Stimulated activated CD4-positive, alpha-beta T cell treated with anti-CD3 and anti-CD28 coated beads, Interleukin-2, amount 100 ng/mL, for 24 hours (primary cell): Measurements from ENCODE around the gene NHS.
"Not testable (repeated sequence)": the region's sequence is repeated elsewhere in the genome, so short reads cannot be mapped to it uniquely, and the experiment has no call there.

ENCODE experiments used
- DNase-seq, 2 donors: peaks; one replicate each; pipeline ENCODE4 v3.0.0-alpha.2; 2020

NHS gene

DNA sequence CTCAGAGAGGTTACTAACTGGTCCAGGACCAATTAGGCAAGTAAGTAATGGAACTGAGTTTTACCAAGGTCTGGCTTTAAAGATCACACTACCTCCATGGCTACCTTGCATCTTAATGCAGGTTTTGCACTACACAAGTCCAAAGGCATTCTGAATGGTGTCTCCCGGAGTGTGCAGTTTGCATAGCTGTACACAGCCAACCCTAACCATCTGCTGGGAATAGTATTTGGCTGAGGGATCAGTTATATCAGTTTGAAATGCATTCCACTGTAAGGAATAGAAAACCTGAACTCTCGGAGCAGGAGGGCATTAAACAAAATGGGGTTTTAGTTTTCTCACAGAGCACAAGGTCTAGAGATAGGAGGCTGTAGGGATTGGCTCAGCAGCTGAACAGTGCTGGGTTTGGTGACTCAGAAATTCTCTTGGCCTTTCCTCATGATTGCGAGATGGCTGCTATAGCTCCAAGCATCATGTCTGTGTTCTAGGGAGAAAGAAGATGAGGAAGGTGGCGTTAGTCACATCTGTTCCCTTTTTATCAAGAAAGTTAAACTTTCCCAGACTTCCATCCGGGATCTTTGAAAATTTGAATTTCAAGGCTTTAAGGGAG, 177.1 kb downstream of the NHS start:
- no peak for DNase-seq

DNA sequence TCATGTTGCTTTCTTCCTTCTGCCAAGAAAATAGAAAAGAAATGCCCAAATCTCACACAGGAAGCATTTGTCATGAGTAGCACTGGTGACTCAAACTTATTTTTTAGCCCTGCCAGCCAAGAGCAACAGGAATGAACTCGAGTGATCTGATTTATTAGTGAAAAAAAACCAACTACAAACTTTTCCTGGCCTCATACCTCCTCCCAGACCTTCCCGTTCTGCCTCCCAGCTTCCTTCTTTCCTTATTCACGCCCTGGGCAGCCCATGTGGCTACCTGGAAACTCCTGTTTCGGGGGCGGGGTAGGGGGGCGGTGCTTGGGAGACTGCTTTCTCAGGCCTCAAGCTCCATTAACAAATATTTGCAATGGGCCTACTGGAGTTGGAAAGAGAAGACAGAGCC, 178.5 kb downstream of the NHS start:
- no peak for DNase-seq

DNA sequence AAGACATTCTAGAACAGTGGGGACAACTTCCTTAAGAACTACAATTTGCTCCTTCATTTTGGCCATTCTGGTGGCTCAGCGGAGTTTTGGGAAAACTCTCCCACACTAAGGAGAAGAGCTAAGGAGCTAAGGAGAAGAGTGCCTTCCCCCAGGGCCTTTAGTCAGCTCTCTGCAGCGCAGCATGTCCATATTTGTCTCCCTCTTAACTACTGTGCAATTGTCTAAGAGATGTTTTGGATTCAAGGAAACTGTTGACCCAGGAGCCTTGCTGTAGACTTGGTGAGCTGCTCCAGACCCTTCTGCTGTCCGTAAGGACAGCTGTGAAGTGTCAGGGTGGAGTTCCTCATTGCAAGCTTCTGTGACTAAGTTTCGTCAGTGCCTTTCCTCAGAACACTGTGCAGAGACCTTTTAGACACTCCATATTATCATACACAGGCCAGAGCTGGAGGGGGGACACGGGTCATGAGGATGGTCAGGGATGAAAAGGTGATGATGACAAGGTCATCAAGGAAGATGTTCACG, 179.0 kb downstream of the NHS start:
- no peak for DNase-seq

DNA sequence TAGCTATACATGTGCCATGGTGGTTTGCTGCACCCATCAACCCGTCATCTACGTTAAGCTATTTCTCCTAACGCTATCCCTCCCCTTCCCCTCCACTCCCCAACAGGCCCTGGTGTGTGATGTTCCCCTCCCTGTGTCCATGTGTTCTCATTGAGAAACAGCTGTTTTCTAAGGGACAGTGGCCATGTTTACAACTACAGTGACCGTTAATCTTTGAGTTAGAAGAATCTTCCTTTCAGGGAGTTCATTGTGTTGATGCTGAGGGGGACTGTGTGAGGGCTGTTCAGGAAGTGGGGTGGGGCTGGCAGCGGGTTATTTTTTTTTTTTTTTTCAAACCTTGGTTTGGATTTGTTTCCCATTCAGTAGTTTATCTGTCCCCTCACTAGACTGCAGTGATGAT, 179.9 kb downstream of the NHS start:
- DNase-seq: no peak

DNA sequence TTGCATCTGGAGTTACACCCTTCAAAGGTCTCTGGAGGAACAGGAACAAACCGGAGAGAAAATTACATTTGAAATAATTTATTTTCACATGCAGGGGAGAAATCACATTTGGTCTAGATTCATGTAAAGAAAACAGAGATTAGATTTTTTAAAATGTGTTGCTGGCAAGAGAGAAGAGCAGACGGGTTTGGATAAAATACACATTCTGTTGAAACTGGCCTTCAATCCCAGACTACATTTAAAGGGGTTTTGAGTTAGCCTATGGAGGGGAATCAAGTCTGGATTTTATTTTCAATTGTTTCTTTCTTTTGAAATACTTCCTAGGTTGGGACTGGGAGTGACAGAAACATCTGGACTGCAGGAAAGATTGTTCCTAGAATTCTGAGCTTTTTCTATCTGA, 180.8 kb downstream of the NHS start:
- no peak for DNase-seq

DNA sequence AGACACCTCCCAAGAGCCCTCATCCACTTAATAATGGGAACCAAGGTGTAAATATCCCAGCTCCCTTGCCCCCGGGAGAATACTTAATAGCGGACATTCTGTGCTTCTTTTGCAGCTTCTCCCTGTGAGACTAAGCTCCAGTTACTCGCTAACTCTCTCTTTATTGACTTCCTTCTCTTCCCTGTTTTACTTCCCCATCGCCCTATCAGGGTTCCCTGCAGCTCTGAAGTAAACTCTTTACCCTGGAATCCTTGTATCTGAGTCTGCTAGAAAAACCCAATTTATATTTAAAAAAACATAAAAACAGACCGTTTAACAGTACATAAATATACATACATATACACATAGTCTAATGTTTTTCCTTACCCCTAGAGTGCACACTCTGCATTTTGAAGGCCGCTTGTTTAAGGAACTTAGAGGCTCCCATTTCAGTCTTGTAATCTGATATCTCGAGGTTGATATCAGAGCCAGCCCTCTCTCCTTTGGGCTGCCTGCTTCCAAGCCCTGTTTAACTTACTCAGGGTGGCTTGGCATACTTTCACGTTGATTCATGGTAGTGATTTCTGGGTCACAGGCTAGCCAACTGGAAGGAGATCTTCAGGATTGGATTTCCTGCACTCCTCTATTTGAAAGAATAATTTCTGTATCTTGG, 184.9 kb downstream of the NHS start:
- no peak for DNase-seq

DNA sequence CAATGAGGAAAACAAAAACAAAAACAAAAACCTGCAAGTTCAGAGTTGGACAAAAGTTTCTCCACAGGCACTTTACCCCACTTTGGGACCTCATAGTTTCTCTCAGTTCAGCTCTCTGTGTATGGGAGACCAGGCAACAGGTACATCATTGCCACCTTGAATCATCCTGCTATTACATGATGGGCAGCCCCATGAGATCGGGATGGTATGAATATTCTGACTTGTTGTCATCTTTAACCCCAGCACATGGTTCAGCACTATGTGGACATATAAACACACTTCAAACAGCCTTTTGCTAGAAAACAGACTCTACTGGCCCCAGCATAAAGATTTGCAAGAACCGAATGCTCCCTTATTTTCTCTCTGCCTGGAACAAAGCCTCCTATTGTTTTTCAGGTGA, 185.4 kb downstream of the NHS start:
- DNase-seq: no peak

DNA sequence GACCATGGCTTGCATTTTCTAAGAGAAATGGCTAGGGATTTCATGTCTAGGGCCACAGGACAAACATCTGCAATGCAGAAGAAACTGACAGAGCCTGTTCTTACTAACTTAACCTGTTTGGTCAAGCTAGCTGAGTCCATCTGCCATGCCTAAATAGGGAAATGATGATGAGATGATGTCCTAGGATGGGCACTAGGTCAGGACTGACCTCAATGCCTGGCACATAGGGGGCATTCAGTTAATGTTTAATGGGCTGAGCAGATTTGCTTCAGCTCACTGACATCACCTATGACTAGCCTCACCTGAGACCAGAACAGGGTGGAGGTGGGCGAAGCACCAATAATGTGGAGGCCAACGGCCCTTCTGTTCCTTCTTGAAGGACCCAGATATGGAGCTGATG, 188.1 kb downstream of the NHS start:
- no peak for DNase-seq

DNA sequence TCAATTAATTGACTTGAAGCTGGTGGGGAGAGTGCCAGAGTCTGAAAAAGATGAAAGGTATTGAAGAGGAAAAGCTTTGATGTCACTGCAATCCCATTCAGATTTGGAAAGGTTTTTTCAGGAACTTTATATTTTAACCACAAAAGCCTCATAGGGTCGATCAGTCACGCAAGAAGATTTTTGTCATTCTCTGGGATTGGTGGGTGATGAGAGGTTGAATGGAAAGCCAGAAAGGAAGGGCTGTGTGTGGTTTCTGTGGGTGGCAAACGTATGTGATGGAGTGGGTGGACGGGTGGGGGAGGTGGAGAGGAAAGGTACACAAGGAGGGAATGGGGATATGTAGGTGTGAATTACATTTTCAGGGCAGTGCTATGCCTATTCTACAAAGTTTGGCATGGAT, 188.5 kb downstream of the NHS start:
- DNase-seq: peak in 1 of 2 donors; percentile 17

DNA sequence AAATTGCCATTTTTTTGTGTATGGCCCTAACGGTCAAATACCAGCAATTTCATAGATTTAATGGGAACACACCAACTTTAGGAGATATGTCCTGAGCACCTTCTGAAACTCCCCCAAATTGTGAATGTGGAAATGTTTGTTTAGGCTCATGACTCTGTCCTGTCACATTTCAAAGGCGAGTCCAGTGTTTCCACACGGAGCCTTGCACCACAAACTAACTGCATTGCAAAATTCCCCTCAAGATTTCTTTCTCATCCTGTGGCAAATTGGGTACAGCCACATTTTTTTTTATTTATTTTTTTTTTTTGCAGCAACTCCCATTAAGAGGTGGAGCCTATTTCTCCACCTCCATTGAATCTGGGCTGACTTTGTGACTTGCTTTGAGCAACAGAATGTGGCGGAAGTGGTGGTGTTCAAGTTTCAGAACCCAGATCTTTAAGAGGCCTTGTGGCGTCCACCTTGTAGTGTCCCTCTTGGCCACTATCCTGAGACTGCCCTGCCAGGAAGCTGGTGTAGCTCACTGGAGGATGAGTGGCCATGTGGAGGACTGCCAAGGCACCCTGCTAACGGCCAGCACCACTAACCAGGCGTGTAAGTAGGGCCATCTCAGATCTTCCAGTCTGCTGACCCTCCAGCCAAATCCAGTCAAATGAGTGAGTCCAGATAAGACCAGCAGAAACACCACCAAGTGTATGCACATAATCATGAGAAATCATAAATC, 189.8 kb downstream of the NHS start:
- no peak for DNase-seq

DNA sequence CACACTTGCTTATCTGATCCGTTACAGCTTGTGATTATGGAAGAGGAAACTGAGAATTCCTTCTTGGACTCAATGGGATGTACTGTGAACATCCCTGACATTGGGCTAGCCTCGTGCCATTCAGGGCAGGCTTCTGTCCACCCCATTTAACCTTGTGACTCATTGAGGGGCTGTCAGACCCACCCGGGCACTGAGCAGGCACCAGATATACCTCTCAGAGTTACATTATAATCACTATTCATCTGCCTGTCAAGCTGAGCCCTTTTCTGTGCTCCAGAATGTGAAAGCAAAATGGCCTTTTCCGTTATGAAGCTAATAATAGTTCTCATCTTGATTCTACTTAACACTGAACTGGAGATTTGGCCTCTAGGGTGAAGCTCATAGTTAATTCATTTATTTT, 191.7 kb downstream of the NHS start:
- no peak for DNase-seq

DNA sequence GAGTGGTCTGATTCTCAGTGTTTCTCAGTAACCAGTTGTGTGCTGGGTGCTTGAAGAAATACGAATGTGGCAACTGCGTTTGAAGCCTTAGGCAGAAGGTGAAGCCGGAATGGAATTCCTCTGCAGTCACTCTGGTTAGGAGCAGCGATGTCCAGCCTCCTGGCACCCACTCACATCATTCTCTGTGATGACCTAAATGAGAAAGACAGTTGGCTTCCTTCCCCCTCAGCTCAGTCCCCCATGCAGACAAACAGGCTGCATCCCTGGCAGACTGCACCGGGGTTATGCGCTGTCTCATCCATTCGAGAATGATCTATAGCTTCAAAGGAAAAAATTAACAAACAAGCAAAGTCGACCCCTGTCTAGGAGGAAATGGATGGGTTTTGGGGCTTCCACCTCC, 192.2 kb downstream of the NHS start:
- DNase-seq: no peak

DNA sequence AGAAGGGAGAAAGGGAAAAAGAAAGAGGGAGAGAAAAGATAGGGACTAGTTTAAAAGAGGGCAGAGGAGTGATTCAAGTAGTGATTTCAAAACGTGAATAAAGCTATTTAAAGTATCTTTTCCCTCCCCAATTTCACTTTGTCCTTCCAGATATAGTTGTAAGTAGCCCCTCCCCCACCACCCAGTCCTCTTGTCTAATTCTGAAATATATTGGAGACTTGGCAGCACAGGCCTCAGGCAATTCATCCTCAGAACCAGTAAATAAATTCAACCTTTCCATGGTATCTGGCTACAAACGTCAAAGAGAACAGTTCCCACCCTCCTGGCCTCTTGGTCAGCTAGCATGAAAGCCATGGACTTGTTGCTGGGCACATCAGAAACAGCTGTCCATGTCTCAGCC, 192.8 kb downstream of the NHS start:
- DNase-seq: no peak

DNA sequence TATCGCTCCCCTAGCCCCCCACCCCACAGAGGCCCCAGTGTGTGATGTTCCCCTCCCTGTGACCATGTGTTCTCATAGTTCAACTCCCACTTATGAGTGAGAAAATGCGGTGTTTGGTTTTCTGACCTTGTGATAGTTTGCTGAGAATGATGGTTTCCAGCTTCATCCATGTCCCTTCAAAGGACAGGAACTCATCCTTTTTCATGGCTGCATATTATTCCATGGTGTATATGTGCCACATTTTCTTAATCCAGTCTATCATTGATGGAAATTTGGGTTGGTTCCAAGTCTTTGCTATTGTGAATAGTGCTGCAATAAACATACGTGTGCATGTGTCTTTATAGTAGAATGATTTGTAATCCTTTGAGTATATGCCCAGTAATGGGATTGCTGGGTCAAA, 193.8 kb downstream of the NHS start:
- not testable (repeated sequence) for DNase-seq

DNA sequence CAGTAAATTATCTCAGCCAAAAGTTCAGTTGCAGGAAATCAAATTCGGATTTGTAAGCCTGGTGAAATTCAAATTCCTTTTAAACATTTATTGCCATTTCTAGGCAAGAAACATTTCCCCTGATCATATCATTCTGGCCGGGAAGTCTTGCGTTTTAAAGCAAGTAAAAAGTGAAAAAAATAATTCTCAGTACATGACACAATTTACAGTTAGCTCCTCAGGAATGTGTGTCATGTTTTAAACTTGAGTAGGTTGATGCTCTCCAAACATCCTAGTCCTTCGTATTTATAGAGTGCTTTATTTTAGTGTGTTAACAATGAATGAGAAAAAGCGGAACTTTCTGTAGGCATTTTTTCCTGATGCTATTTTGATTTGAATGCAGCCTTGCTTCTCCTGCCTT, 204.0 kb downstream of the NHS start:
- no peak for DNase-seq

DNA sequence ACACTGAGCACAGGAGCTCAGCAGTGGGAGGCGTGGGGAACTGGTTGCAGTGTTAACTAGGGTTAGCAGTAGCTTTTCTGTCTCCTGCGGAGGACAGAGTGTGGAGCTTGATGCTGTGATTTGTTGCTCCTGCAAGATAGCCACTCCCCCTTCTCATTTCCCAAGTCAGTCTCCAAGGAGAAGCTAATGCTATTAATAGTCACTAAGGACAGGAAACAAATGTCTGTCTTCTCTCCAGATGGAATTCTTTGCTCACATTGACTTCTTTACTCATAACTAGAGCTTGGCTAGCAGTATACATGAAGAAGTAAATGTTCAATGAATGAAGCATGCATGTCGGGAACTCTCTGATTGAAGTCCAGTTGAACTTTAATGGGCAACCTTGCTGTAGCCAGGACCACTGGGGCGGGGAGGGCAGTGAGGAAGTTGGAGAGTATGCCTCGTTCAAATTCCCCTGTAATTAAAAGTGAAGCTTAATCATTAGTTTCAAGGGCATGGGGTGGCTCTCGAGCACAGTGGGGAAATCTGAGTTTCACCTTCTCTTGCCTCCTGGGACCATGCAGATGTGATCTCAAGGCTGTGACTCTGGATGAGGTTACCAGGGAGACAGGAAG, 205.6 kb downstream of the NHS start:
- DNase-seq: no peak

DNA sequence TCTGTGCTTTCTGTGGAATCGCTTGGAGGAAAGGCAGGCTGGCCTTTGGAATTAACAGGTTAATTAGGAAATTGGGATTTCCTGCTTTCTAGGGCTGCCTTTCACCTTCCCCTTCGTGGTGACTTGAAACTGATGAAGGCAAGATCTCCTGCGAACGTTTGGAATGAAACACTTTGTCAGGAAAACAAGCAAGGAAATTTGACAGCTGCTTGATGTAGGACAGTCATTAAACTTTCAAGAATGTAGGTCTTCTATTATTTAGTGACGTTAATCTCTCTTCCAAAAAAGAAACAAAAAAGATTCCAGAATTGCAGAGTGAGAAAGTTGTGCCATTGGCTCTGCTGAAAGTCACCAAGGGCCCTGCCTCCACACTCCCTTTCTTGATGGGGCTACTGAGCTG, 206.6 kb downstream of the NHS start:
- no peak for DNase-seq

DNA sequence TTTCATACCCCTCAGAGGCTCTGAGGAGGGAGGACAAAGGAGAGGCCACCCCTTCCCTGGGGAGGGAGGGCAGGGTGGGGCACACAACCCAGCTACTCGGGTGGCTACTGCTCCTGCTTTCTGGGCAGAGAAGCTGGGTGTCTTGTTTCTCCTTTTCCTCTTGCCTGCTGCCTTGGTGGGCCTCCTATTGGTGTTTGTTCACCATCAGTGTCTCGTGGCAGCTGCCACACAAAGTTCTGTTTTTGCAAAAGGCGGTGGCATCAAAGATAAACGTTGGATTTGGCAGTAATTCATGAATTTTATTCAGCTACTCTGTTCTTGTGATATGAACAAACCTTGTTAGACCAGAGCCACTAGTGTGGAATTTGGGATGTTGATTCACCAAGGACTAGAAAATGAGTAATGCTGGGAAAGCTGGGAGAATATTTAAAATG, 209.3 kb downstream of the NHS start:
- DNase-seq: no peak

DNA sequence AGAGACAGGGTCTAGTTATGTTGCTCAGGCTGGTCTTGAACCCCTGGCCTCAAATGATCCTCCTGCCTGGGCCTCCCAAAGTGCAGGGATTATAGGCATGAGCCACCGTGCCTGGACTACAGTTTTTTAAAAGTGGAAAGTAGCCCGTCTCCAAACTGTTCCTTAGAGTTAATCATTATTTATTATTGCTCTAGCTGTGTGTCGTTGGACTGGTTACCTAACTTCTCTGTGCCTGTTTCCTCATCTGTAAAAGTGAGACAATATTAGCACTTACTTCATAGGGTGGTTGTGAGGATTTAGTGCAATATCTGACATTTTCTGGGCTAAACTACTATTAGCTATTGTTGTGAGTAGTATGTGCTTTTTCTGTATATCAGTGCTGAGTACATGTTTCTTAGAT, 210.0 kb downstream of the NHS start:
- no peak for DNase-seq

DNA sequence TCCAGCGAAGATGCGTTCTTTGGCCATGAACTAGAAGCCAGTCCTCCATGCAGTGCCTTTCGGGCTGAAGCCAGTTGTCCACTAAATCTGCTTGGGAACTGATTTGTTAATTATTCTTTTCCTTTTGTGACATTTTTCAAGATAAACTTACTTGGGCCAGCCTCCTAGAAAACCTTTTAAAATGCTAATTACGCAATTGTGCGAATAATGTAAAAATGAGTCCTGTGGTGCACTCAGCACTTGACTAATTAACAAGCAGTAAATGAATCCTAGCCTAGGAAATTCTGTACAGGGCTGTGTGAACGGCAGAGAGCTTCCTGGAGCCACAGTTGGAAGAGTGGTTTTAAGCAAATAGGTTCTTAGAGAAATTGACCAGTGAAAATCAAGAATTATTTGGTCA, 212.4 kb downstream of the NHS start:
- DNase-seq: no peak

DNA sequence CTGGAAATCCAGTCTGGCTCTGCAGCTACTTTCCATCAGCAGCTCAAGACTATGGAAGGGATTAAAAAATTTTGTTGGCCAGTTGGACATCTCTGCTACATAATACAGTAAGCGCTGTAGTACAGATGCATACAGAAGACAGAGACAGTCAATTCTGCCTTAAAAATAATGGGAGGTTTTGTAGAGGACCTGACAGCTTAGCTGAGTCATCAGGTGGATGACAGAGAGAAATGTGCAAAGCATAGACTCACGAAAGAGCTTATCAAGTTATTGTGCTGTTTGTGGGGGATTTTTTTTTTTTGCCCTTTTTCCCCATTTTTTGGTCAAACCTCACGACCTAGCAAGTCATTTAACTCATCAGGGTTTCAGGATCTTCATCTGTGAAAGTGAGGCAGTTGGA, 213.3 kb downstream of the NHS start:
- no peak for DNase-seq

DNA sequence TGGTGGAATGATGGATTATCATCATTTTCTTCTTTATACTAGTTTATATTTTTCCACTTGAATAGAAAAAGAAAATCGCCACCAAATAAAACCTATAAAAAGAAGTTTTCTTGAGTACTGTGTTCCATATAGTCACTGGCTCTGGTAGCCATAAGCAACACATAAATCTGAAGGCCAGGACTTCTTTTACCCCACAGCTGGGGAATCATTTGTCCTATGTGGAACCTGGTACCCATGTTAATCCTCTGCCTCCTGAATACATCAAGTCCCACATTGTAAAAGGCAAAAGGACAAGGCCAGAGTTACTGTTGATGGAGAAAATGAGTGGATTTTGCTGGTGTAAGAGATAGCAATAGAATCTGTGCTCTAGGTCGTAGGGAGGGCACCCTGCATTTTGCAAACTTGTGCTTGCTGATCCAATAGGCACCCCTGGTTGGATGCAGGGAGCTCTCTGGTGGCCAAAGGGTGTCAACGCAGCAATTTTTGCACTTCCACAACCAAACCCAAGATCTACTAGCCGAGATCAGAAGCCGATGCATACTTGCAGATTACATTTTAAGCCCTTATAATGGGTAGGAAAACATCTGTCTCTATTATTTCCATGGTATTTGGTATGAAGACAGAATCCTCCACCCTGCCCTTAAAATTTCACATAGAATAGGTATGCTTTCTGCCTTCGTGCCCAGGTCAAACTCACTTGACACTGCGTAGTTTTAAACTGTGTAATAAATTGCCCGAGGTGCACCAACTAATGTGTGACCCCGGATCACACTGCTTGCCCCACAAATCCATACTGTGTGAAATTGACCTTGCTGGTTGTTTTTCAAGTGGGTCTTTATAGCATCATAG, 216.1 kb downstream of the NHS start:
- peak; percentile 24 to 48 for DNase-seq

DNA sequence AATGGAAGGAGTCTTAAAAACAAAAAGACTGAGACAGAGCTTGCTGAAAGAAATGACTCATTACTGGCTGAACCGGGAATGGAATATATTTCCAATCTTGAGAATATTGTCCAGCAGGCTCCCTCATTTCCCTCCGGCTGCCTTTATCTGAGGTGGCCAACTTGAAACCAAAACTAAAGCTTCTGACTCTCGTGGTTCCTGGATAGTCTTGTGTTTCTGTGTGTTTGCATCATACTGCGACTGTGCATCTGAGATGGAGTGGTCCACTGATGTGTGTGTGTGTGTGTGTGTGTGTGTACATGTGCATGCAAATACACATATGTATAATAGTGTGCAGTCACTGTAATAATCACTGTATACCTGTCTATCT, 216.7 kb downstream of the NHS start:
- peak in 1 of 2 donors; percentile 3 for DNase-seq
